ENCODE data around the gene PARL.

- TF ChIP-seq CTCF (conservative IDR thresholded peaks at IDR 0.05; ENCODE audit: low read depth, low read length) (no peak), EZH2 (IDR thresholded peaks at IDR 0.05; ENCODE audit: low read length, unreplicated experiment) (no peak)
These were observed 68.7 kb downstream of the PARL start for GRCh38 chr3:183815951-183816475.
